GM21619 (cell line): ENCODE measurements around the gene GANAB.
A peak's percentile ranks its signal among the peaks of the same experiment; 100 is the strongest.
"Not testable (repeated sequence)": the region's sequence is repeated elsewhere in the genome, so short reads cannot be mapped to it uniquely, and the experiment has no call there.

ENCODE experiments used
- ATAC-seq: cut with Tn5 transposase; IDR thresholded peaks from one replicate; pipeline ENCODE4 v1.9.1; 2021; ENCODE audit not compliant: unreplicated experiment

Gene GANAB

GRCh38 chr11:62667460-62667859 is 21.0 kb upstream of the GANAB start:
- ATAC-seq, result no peak

- ATAC-seq, result no peak
Measured at GRCh38 chr11:62666259-62666926, 20.0 kb upstream of the GANAB start.

DNA sequence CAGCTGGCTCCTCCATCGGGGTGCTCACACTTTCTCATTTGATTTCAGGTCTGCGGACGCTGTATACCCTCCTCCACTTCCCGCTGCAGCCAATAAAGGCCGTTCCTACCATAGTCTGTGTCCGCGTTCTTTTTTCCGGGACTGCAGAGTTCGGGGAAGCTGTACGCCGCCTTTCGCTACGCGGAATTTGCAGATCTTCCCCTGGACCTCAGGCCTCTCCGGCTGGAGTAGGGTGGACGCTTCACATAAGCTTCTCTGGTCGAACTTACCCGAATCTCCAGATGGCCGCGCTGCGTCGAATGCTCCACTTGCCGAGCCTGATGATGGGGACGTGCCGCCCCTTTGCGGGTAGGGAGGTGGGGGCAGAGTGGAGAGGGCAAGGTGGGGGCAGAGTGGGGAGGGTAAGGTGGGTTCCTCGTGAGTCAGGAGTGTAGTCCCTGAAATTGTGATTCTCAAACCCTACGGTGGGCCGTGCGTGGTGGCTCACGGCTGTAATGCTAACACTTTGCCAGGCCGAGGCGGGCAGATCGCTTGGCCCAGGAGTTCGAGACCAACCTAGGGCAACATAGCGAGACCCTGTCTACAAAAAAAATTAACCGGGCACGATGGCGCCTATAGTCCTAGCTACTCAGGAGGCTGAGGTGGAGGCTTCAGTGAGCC is 19.3 kb upstream of the GANAB start:
- ATAC-seq, result peak; percentile 3

DNA sequence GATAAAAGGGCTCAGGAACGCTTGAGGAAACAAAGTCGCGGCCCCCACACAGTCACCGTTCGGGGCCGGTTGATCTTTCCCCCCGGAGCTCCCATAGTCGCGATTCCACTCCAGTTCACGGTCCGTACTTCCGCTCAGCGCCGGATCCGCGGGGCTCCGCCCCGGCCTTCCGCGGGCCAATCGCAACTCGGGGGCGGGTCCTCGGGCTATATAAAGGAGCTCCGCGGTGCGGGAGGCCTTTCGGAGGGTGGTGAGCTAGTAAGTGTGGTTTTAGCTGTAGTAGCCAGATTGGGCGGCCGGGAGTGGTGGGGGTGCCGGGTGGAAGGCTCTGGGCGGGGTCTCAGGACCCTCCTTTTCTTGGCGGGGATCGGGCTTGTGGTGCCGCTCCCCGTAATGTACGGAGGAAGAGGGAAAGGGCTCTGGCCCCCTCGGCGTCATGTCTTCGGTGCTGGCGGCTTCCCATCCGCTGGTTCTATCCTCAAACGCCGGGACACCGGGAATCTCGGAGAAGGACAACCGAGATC is 18.7 kb upstream of the GANAB start, which contains the start of the genes C11orf98 and CSKMT:
Gene C11orf98, minus strand, starts transcription at position 136 of the 524 bp plus-strand sequence. Its CDS starts 41 bp downstream, at position 95.
Gene CSKMT, plus strand, starts transcription at position 238 of the 524 bp plus-strand sequence. CDS start 568 bp downstream, outside the sequence.
- ATAC-seq, result peak; percentile 76

DNA sequence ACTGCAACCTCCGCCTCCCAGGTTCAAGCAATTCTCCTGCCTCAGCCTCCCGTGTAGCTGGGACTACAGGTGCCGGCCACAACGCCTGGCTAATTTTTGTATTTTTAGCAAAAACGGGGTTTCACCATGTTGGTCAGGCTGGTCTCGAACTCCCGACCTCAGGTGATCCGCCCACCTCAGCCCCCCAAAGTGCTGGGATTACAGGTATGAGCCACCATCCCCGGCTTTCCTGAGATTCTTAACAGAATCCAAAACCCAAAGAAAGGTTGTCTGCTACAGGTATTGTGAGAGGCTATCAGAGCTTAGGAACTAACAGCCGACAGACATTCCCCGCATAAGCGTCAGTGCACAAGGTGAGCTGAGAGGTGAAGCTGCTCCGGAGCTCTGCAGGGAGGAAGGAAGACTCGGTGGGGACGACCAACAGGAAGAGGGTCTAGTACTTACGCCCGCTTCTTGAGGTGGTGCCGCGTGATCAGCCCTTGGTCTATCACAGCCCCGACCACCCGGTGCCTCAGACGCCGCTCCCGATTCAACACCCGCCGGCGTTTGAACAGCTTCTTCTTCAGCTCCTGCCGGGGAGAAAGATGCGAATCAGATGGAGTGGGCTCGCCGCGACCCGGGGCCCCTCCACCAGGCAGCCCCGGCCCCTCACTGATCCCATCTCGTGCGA is 18.1 kb upstream of the GANAB start:
- ATAC-seq, result peak; percentile 24

- ATAC-seq, result no peak
Measured at GRCh38 chr11:62656796-62657429, 10.5 kb upstream of the GANAB start.

DNA sequence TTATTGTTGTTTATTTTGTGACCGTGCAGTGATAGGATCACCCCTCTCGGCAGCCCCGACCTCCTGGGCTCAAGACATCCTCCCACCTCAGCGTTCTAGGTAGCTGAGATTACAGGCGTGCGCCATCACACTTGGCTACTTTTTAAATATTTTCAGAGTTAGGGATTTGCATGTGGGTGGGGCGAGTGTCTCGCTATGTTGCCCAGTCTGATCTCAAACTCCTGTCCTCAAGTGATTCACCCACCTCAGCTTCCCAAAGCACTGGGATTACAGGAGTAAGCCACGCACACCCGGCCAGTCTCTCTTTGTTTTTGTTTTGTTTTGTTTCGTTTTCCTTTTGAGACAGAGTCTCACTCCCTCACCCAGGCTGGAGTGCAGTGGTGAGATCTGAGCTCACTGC is 7.9 kb upstream of the GANAB start:
- ATAC-seq, result no peak

- peak; percentile 19 for ATAC-seq
Measured at GRCh38 chr11:62652161-62653006, 6.0 kb upstream of the GANAB start.

- ATAC-seq, result not testable (repeated sequence)
Measured at GRCh38 chr11:62650283-62650682, 3.9 kb upstream of the GANAB start.

DNA sequence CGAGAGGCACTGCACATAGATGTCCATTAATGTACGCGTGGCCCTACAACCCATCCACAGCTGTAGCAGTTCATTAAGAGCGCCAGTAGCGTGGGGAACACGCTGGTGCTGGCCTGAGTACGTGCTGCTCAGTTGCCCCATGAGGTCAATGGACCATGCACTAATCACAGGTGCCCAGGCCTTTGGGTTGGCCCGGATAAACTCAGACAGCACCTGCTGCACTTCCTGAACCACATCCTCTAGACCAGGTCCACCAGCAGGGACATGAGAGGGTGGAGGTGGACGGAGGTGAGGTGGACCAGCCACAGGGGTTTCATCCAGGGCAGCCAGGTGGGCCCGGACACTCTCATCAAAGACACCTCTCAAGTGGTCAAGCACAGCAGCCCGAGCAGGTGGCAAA is 3.1 kb upstream of the GANAB start:
- ATAC-seq, result no peak

GRCh38 chr11:62648967-62649364 is 2.6 kb upstream of the GANAB start:
- ATAC-seq, result no peak

DNA sequence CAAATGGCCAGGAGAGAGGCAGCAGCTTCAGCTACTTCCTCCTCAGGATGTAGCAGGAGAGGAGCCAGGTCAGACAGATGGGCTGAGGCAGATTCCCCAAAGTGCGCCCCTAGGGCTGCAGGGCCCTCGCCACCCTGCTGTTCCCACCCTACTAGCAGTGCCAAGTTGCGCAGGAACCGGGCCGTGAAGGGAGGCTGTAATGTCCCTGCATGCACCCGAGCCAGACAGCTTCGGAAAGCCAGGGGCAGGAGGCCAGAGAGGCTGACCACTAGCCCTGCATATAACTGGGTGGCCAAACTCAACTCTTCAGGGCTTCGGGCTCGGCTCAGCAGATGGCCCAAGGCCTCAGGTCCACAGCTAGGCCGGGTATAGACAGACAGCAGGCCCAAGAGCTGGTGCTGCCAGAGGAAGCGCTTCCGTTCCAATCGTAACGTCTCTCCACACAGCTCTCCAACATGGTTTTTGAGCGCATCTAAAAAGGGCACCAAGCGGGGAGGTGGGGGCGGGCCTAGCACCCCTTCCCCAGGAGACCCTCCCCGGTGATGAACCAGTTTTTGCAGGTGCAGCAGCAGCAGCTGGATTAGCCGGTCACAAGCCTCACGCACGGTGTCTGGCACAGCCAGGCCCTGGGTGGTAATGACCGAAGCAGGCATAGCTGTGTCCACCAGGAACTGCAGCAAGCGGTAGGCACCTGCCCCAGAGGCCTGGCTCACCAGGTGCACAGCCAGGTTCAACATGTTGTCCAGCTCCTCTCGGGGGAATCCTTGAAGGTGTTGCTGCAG is 2.0 kb upstream of the GANAB start:
- ATAC-seq, result no peak

DNA sequence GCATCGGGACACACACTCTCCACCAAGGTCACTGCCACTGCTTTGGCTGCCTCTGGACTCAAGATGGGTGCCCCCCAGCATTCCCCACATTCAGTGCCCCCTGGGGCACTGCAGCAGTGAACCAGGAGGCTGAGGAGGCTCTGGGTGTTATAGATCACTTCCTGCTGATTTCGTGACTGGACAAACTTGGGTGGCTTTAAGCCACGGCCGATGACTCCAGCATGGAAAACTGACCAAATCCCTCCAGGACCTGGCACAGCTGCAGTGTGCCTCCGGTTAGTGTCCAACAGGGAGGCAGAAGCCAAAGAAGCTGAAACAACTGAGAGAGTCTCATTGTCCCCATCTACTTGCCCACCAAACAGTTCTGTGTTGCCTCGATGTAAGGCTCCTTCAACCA is 1.2 kb upstream of the GANAB start:
- ATAC-seq, result no peak

- ATAC-seq, result no peak
Measured at GRCh38 chr11:62646825-62647608, 604 bp upstream of the GANAB start.

- no peak for ATAC-seq
Measured at GRCh38 chr11:62645671-62645945, 805 bp downstream of the GANAB start.

DNA sequence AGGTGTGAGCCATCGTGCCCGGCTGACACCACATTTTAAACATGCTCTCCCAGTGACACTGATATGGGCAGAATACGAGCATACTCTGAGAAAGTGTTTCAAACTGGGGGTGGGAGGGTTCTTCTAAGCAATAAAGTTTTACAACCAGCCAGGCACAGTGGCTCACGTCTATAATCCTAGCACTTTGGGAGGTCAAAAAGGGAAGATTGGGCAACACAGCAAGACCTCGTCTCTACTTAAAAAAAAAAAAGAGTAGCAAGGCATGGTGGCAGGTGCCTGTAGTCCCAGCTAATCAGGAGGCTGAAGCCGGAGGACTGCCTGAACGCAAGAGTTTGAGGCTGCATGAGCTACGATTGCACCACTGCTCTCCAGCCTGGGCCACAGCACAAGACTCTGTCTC is 2.2 kb downstream of the GANAB start:
- ATAC-seq, result no peak

GRCh38 chr11:62632492-62632891 is 13.9 kb downstream of the GANAB start:
- ATAC-seq, result no peak

DNA sequence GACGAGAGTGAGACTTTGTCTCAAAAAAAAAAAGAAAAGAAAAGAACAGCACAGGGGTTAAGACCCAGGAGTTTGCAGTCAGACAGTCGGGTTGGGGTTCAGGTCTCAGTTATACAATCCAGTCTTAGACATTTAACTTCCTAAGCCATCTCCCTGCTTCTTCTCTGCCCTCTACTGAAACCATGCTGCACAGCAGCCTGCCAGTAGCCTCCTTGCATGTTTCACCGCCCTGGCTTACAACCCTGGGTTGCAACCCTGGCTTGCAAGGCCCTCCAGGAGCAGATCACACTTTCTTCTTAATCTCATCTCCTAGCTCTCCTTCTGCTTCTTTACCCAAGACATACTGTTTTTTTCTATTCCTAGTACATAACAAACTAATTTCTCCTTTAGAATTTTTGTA is 18.7 kb downstream of the GANAB start:
- no peak for ATAC-seq

GRCh38 chr11:62622476-62623089 is 23.8 kb downstream of the GANAB start:
- ATAC-seq, result no peak
